Measurements from ENCODE around the gene PLPPR3.

- no peak for TF ChIP-seq CTCF (conservative IDR thresholded peaks at IDR 0.05)
- TF ChIP-seq EZH2 (IDR thresholded peaks at IDR 0.05; ENCODE audit: low read depth): no peak
Measured at GRCh38 chr19:825897-826644, 4.3 kb upstream of the PLPPR3 start.
